AG09309 (cell line): ENCODE data around the gene CYP1B1.

Source experiments
- DNase-seq: peaks from one replicate; pipeline ENCODE4 v3.0.0-alpha.2; 2010; ENCODE audit warnings: low read depth
- H3K4me3 ChIP-seq: 2 replicates; pipeline ENCODE4 v1.5.1; 2011; ENCODE audit warnings: mild to moderate bottlenecking, low read depth, low read length, moderate library complexity; ENCODE audit not compliant: control insufficient read depth
- CTCF ChIP-seq: IDR thresholded peaks from 2 replicates; pipeline ENCODE4 v1.5.1; 2011; ENCODE audit warnings: mild to moderate bottlenecking, low read depth, low read length, inconsistent platforms; ENCODE audit not compliant: insufficient read depth, control insufficient read depth; ENCODE audit errors: missing control alignments

Gene CYP1B1

DNA sequence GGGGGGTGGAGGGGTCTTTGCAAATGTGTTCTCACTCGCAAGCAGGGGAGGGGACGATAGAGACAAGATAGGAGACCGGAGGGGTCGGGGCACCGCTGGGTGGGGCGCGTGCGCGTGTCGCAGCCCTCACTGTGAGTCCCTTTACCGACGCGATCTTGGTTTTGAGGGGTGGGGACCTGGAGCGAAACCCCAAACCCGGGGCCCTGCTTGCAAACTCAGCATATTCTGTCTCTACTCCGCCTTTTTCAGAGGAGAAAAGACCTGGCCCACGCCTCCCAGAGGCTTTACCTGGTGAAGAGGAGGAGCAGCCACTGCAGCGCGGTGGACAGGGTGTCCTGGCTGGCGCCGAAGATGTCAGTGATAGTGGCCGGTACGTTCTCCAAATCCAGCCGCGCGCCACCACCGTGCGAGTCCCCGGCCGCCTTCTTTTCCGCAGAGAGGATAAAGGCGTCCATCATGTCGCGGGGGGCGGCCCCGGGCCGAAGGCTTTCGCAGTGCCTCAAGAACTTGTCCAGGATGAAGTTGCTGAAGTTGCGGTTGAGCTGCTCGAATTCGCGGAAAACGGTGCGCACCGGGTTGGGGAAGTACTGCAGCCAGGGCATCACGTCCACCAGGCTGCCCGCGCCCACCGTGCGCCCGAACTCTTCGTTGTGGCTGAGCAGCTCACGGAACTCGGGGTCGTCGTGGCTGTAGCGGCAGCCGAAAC, 1.7 kb downstream of the CYP1B1 start:
- DNase-seq: no peak
- no peak overlapping the region for H3K4me3 ChIP-seq
- TF ChIP-seq CTCF: no peak

GRCh38 chr2:38073211-38074057, 2.5 kb downstream of the CYP1B1 start:
- no peak for TF ChIP-seq CTCF
- H3K4me3 ChIP-seq: no peak overlapping the region
- DNase-seq: no peak

- TF ChIP-seq CTCF: no peak
- DNase-seq: no peak
- no peak overlapping the region for H3K4me3 ChIP-seq
These were observed 5.5 kb downstream of the CYP1B1 start for GRCh38 chr2:38070438-38070837.

- no peak for DNase-seq
- TF ChIP-seq CTCF: no peak
- no peak overlapping the region for H3K4me3 ChIP-seq
These were observed 7.7 kb downstream of the CYP1B1 start for GRCh38 chr2:38068234-38068633.

GRCh38 chr2:38066421-38067115, 9.4 kb downstream of the CYP1B1 start:
- H3K4me3 ChIP-seq: no peak overlapping the region
- TF ChIP-seq CTCF: no peak
- no peak for DNase-seq

- no peak for TF ChIP-seq CTCF
- no peak overlapping the region for H3K4me3 ChIP-seq
- DNase-seq: no peak
These were observed 10.3 kb downstream of the CYP1B1 start for GRCh38 chr2:38065502-38066135.
